B cell (primary cell): ENCODE data around the gene WNT11. TPM values are rescaled to one million over a fixed set of nuclear protein-coding genes. Genes with fewer than 3 reads are reported as not detected.

Experiments used
- ATAC-seq: fragments of 200-7000 bp; cut with Tn5 transposase; one replicate; pipeline ENCODE4 v1.10.0; 2021; ENCODE audit warnings: low read depth, mild to moderate bottlenecking, moderate number of reproducible peaks, moderate library complexity
- CTCF ChIA-PET: fragments of 350-600 bp; sonication (Branson Sonifier 250); formaldehyde crosslinking; loops from one replicate; lab custom pipeline; 2021; ENCODE audit warnings: antibody characterized with exemption, inconsistent platforms; lab: Charles Lee
- POLR2A ChIA-PET: fragments of 350-600 bp; sonication (Branson Sonifier 250); formaldehyde crosslinking; loops from one replicate; lab custom pipeline; 2021; ENCODE audit warnings: antibody characterized with exemption; lab: Charles Lee
- DNase-seq: peaks from one replicate; pipeline ENCODE4 v3.0.0; 2013
- H2AFZ ChIP-seq: 2 replicates; pipeline ENCODE4 v1.6.1; 2012; ENCODE audit warnings: mild to moderate bottlenecking, low read depth, low read length; ENCODE audit not compliant: insufficient read depth, poor library complexity, severe bottlenecking
- H3K27ac ChIP-seq, 2 donors: 1 replicate in 1 of 2; 2 replicates in 1 of 2; pipeline ENCODE4 v1.5.1; 2012 to 2013; ENCODE audit warnings: low read length in 2 of 2, mild to moderate bottlenecking in 2 of 2, moderate library complexity in 1 of 2
- H3K27me3 ChIP-seq, 4 experiments: fragments of 200-600 bp in 1 of 4; sonication (generic) in 1 of 4; replicated peaks in 1 of 4; 1 replicate in 2 of 4; 2 replicates in 2 of 4; pipeline versions ENCODE4 v1.6.1 to v1.7.0; 2013 to 2016; ENCODE audit warnings: low read length in 3 of 4, mild to moderate bottlenecking in 2 of 4, mixed read lengths in 1 of 4, moderate library complexity in 1 of 4; ENCODE audit not compliant: insufficient read depth in 4 of 4, control insufficient read depth in 3 of 4; ENCODE audit errors: control extremely low read depth in 1 of 4
- H3K36me3 ChIP-seq, 2 experiments: replicated peaks in 1 of 2; 1 replicate in 1 of 2; 2 replicates in 1 of 2; pipeline versions ENCODE4 v1.6.1 to v1.7.1; 2013; ENCODE audit warnings: low read length in 1 of 2; ENCODE audit not compliant: insufficient read depth in 2 of 2, control insufficient read depth in 1 of 2; ENCODE audit errors: control extremely low read depth in 1 of 2, extremely low read depth in 1 of 2
- H3K4me1 ChIP-seq, 2 donors: fragments of 200-600 bp in 1 of 2; sonication (generic) in 1 of 2; 1 replicate in 1 of 2; 2 replicates in 1 of 2; pipeline versions ENCODE4 v1.5.1 to v1.6.1; 2013 to 2017; ENCODE audit warnings: low read length in 2 of 2; ENCODE audit not compliant: control insufficient read depth in 2 of 2, insufficient read depth in 2 of 2
- H3K4me2 ChIP-seq: replicated peaks from 2 replicates; pipeline ENCODE3; 2012; ENCODE audit warnings: mild to moderate bottlenecking, low read depth, low read length; ENCODE audit not compliant: poor library complexity, severe bottlenecking
- H3K4me3 ChIP-seq, 5 experiments: fragments of 200-600 bp in 1 of 5; sonication (generic) in 1 of 5; 1 replicate in 3 of 5; 2 replicates in 2 of 5; pipeline versions ENCODE4 v1.5.1 to v1.7.0; 2011 to 2016; ENCODE audit warnings: low read length in 4 of 5, mild to moderate bottlenecking in 4 of 5, low read depth in 2 of 5, control low read depth in 1 of 5, moderate library complexity in 1 of 5; ENCODE audit not compliant: insufficient read depth in 1 of 5; ENCODE audit errors: control extremely low read depth in 1 of 5, extremely low read depth in 1 of 5
- H3K79me2 ChIP-seq: fragments of 200-600 bp; sonication (generic); one replicate; pipeline ENCODE4 v1.6.0; 2016; ENCODE audit warnings: low read length; ENCODE audit not compliant: control insufficient read depth, insufficient read depth
- H3K9ac ChIP-seq: fragments of 200-600 bp; sonication (generic); 2 replicates; pipeline ENCODE4 v1.6.1; 2017; ENCODE audit warnings: mild to moderate bottlenecking, low read length, moderate library complexity
- H3K9me3 ChIP-seq, 3 donors: one replicate each; pipeline versions ENCODE4 v1.6.1 to v1.7.1; 2013; ENCODE audit warnings: low read length in 2 of 3; ENCODE audit not compliant: control insufficient read depth in 2 of 3, insufficient read depth in 1 of 3; ENCODE audit errors: control extremely low read depth in 1 of 3
- H4K20me1 ChIP-seq: 2 replicates; pipeline ENCODE4 v1.6.0; 2012; ENCODE audit warnings: mild to moderate bottlenecking, low read length; ENCODE audit not compliant: insufficient read depth, control insufficient read depth, poor library complexity, severe bottlenecking
- H3K27ac Mint-ChIP-seq: one replicate; pipeline ENCODE4 v1.8.0; 2021; ENCODE audit warnings: mixed read lengths
- H3K27me3 Mint-ChIP-seq: one replicate; pipeline ENCODE4 v1.8.0; 2021; ENCODE audit warnings: mixed read lengths
- H3K4me1 Mint-ChIP-seq: one replicate; pipeline ENCODE4 v1.8.0; 2021; ENCODE audit warnings: mixed read lengths
- H3K4me3 Mint-ChIP-seq: one replicate; pipeline ENCODE4 v1.8.0; 2021; ENCODE audit warnings: mixed read lengths
- H3K9me3 Mint-ChIP-seq: one replicate; pipeline ENCODE4 v1.8.0; 2022; ENCODE audit warnings: mixed read lengths; ENCODE audit not compliant: insufficient read depth
- CTCF ChIP-seq: fragments of 200-600 bp; IDR thresholded peaks from one replicate; pipeline ENCODE4 v1.8.0; 2022; ENCODE audit warnings: antibody characterized with exemption, mild to moderate bottlenecking
- EZH2 ChIP-seq: IDR thresholded peaks from 2 replicates; pipeline ENCODE4 v1.6.1; 2012; ENCODE audit warnings: borderline replicate concordance, low read depth, mild to moderate bottlenecking, moderate library complexity, low read length; ENCODE audit not compliant: insufficient read depth, poor library complexity, severe bottlenecking
- WGBS: methylation state at CpG from one replicate; pipeline ENCODE4 v1.1.5; 2013; ENCODE audit warnings: missing lambda C conversion rate; ENCODE audit not compliant: insufficient coverage; 5-methylcytosine and 5-hydroxymethylcytosine counted together
- intact Hi-C: fragments of 100-400 bp; cut with micrococcal nuclease; formaldehyde crosslinking; loops from one replicate; pipeline ENCODE4 v1.10.0; 2022
- polyA plus RNA-seq: library from polyadenylated mRNA; depleted of rRNA; stranded (reverse); fragments of >200 nt; gene quantifications from 2 replicates; pipeline ENCODE4 v1.2.3, GENCODE V29; 2012
- total RNA-seq, 2 donors: library from RNA; stranded (reverse); fragments of 120-200 nt in 1 of 2; gene quantifications; 1 replicate in 1 of 2; 2 replicates in 1 of 2; pipeline versions ENCODE4 v1.2.3 to v1.2.4, GENCODE V29; 2013 to 2022

Gene WNT11
- total and polyA plus RNA-seq, 2 donors (not counting 1 experiment from before 2014, with no cell fraction given), result 0.39 TPM; not detected in 1

GRCh38 chr11:76210931-76211851 is 4.9 kb upstream of the WNT11 start:
- Histone ChIP-seq H3K36me3 (no peaks in the 10 kb centered on the region), H2AFZ (peak overlapping the region; percentile 56), H3K9ac (peak overlapping the region; percentile 71), H3K79me2 (no peaks in the 10 kb centered on the region), H4K20me1 (peaks cover 8% of the 10 kb centered on the region), H3K9me3 (peaks cover 0 to 14% (median 0%) of the 10 kb centered on the region in 3 donors), H3K4me3 (peak overlapping the region in 1 of 5 experiments; percentile 82), H3K4me1 (peaks cover 36 to 41% of the 10 kb centered on the region in 2 donors), H3K4me2 (peak overlapping the region; percentile 99), H3K27me3 (peaks cover 0 to 47% (median 22%) of the 10 kb centered on the region in 4 experiments), H3K27ac (no peak overlapping the region)
- Mint-ChIP-seq H3K27ac (no peak overlapping the region), H3K9me3 (no peaks in the 10 kb centered on the region), H3K4me3 (peak overlapping the region; percentile 85), H3K27me3 (peaks cover 27% of the 10 kb centered on the region), H3K4me1 (peaks cover 18% of the 10 kb centered on the region)
- POLR2A ChIA-PET, result no interaction called here
- WGBS, result 23% methylated on average over 32 of the region's 35 CpGs
- CTCF ChIA-PET, result interaction anchor here (5.2 kb wide), 1 partner anchor 108 kb away, joined by 144 read pairs; no protein-coding TSS in a partner anchor
- no peak for TF ChIP-seq EZH2
- TF ChIP-seq CTCF, result no peak
- DNase-seq (no peak), ATAC-seq (no peak)
- intact Hi-C loops, result no loop called here
